ENCODE measurements around the gene CTDNEP1.

GRCh38 chr17:7215136-7215638, 36.3 kb downstream of the CTDNEP1 start:
- TF ChIP-seq, protein P1, sequence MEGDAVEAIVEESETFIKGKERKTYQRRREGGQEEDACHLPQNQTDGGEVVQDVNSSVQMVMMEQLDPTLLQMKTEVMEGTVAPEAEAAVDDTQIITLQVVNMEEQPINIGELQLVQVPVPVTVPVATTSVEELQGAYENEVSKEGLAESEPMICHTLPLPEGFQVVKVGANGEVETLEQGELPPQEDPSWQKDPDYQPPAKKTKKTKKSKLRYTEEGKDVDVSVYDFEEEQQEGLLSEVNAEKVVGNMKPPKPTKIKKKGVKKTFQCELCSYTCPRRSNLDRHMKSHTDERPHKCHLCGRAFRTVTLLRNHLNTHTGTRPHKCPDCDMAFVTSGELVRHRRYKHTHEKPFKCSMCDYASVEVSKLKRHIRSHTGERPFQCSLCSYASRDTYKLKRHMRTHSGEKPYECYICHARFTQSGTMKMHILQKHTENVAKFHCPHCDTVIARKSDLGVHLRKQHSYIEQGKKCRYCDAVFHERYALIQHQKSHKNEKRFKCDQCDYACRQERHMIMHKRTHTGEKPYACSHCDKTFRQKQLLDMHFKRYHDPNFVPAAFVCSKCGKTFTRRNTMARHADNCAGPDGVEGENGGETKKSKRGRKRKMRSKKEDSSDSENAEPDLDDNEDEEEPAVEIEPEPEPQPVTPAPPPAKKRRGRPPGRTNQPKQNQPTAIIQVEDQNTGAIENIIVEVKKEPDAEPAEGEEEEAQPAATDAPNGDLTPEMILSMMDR (IDR thresholded peaks at IDR 0.05) = no peak
- no peak for TF ChIP-seq POLR2A (IDR thresholded peaks at IDR 0.05)
